Hippocampal formation (tissue), 2 donors: ENCODE results near the gene DNER.

ENCODE experiments used
- DNase-seq, 2 donors: peaks; one replicate each; lab custom pipeline; 2025; lab: John Stamatoyannopoulos, UW

The DNER gene

GRCh38 chr2:229443546-229444268, 270.6 kb downstream of the DNER start:
- no peak for DNase-seq

- DNase-seq: no peak
These were observed 271.2 kb downstream of the DNER start for GRCh38 chr2:229443141-229443540.

DNA sequence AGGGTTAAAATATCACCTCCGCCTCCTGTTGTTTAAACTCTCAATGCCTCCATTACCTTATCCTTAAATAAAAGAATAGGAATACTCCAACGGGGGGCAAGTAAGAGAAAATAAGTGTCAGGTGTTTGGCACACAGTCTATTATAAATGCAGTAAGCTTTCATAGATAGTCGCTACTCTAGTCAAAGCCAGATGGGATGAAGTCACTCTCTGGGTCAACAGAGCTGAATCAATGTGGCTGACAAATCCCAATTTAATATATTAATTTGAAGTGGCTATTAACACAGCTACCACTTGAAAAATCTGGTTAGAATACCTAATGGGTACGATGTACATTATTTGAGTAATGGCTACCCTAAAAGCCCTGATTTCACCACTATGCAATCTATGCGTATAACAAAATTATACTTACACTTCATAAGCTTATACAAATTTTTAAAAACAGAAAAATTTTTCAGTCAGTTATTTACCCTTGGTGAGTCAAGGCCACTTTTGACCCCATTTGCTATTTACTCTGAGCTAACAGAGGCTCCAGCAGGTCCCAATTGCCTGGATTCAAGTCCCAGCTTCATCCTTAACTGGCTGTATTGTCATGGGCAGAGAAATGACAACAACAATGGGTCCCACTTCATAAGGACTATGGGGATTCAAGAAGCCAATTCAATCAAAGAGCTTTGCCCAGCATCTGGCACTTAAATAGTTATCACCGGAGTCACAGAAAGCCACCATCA, 275.8 kb downstream of the DNER start:
- no peak for DNase-seq

- DNase-seq: no peak
These were observed 276.9 kb downstream of the DNER start for GRCh38 chr2:229437467-229437866.

DNA sequence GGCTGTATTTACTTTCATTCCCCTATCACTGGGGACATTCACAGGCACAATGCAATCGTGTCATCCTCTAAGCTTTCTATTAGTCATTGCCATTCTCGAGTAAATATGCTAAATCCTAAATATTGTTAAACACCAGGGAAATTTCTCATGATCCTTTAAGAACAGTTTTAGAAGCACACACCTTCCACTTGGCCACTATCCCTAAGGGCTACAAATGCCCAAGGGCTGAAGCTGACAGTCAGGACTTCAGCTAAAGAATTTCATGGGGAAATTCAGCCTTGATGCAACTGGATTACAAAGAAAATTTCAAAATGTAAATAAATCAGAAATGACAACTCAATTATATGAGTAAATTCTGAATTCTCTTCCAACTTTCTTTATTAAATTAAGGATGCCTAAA, 280.2 kb downstream of the DNER start:
- DNase-seq: no peak

- no peak for DNase-seq
These were observed 281.0 kb downstream of the DNER start for GRCh38 chr2:229433351-229433750.

DNA sequence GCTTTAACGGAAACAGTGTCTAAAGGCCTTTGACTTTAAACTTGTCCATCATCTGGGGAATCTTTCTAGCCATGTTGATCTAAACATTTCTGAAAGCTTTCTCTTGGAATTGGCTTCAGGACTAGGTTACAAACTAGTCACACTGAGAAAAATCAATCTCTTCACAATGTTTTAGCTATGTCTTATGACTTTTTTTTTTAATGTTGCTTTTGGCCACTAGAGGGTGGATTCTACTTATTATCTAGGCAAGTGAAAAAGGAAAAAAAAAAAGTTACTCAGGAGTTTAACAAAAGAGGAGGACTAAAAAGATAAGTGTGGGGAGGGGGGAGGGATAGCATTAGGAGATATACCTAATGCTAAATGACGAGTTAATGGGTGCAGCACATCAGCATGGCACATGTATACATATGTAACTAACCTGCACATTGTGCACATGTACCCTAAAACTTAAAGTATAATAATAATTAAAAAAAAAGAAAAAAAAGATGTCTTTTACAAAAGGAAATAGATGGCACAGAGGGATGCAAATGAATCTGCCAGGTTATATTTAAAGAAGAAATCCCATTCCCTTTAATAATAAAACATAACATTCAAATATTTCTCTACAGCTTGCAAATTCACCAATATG, 282.9 kb downstream of the DNER start:
- peak in 1 of 2 donors; percentile 71 for DNase-seq

DNA sequence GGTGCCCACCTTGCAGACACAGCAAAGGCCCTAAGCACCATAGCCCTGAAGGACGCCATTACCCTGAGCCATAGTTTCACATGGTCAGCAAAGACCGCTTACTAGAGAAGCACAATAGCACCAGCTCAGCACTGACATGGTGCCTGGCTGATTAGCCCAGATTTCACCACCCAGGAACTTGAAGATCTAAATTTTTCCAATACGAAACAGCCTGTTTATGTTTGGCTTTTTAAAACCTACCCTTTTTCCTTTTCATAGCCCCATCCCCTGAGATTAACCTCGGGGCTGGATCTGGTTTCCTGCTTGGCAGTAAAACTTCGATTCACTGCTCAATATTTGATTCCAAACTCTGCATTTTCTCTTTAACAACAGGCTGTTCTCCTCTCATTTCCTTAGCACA, 284.8 kb downstream of the DNER start:
- DNase-seq: no peak

- no peak for DNase-seq
These were observed 287.9 kb downstream of the DNER start for GRCh38 chr2:229426464-229426863.

DNA sequence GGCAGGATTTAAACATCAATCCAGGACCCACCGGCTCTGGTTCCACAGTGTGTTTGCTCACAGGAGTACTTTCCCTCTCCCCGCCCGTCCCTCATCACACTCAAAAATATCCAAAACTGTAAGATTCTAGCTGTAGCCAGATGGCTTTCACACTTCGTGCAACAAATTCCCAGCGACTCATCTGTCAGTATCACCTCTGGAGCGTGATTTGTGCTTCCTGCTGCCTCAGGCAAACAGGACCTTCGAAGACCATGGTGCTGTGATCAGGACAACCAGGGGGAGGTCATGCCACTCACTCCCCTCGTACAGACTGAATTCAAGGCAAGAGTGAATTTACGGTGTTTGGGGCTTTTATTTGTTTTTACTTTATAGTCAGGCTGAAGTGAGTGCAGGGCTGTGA, 288.8 kb downstream of the DNER start:
- DNase-seq: no peak

GRCh38 chr2:229422063-229422462, 292.3 kb downstream of the DNER start:
- DNase-seq: peak in 1 of 2 donors; percentile 50

GRCh38 chr2:229419158-229419557, 295.2 kb downstream of the DNER start:
- no peak for DNase-seq

DNA sequence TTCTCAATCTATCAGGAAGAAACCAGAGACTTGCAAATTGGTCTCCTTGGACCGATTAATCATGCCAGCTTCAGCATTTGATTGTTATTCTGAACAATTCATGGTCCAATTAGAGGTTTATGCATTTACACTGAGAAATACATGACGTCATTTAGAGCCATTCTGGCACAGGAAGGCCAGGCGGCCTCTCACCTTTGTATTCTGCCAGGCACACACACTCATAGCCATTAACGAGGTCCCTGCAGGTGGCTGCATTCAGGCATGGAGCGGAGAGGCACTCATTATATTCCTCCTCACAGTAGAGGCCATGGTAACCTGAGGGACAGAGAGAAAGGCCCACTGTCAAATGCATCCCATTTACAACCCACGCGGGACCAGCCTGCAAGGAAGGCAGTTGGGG, 296.4 kb downstream of the DNER start:
- DNase-seq: no peak

- DNase-seq: no peak
These were observed 297.2 kb downstream of the DNER start for GRCh38 chr2:229417176-229417575.

DNA sequence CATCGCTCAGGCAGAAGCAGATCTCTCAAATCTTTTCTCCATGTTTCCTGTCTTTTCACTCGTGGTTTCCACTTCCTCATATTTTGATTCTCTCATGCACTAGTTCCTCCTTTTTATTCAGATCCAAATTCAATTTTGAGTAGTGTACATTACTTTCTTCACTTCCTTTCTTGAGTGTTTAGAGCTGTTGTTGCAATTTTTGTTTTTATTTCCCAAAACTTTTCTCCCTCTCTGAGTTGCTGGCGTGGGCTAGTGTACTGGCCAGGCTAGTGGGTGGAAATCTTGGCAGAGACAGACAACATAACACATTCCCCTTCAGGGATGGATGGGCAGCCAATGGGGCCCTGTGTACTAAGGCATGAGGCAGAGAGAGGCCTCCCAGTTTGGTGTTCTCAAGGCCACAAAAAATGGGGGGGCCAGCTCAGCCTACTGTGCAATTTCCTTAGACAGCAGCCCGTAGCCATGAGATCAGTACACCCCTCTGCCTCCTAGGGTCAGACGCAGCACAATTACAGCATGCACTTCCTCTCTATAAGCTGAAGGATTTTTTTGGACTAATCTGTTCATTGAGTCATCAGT, 298.1 kb downstream of the DNER start:
- DNase-seq: peak in 1 of 2 donors; percentile 50

- DNase-seq: no peak
These were observed 299.7 kb downstream of the DNER start for GRCh38 chr2:229414631-229415030.

- no peak for DNase-seq
These were observed 301.7 kb downstream of the DNER start for GRCh38 chr2:229412686-229413085.

DNA sequence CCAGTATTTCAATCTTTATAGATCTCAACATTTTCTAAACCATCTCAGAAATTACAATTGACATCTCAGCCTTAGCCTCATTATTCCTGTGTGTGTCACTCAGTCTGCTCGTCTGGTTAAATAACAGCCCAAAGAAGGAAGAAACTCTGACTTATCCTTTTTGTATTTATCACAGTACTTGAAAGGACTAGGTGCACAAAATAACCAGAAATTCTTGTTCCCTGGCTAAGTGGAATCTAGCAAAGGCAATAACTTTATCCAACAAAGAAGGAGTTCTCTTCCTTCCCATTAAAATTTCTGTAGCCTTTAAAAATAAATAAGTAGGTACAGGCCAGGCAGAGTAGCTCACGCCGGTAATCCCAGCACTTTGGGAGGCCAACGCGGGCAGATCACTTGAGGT, 303.4 kb downstream of the DNER start:
- DNase-seq: no peak

GRCh38 chr2:229410264-229410663, 304.1 kb downstream of the DNER start:
- no peak for DNase-seq

- no peak for DNase-seq
These were observed 304.6 kb downstream of the DNER start for GRCh38 chr2:229409751-229410181.

GRCh38 chr2:229408962-229409361, 305.4 kb downstream of the DNER start:
- no peak for DNase-seq

DNA sequence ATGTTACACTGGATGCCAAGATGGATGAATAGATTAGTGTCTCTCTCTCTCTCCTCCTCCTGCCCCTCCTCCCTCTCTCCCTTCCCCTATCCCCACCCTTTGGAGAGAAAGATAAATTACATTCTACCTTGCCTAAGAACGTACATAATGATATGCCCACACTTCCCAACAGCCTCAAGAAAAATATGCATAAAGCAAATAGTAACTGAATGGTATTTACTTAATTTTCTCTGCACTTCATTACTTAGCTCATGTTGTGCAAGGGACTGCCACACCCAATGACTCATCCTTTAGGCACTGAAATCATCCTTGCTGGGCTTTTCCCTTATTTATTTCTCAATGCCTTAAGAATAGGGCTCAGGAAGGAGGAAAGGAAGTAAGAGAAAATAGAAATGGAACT, 306.0 kb downstream of the DNER start:
- DNase-seq: no peak

GRCh38 chr2:229407170-229407569, 307.2 kb downstream of the DNER start:
- DNase-seq: peak in 1 of 2 donors; percentile 39
